Measurements from ENCODE around the gene DDX24.

GRCh38 chr14:94003397-94003796, 77.6 kb downstream of the DDX24 start:
- TF ChIP-seq EZH2 (IDR thresholded peaks at IDR 0.05; ENCODE audit: borderline replicate concordance, low read depth, low read length, poor library complexity, severe bottlenecking) (no peak), CTCF (conservative IDR thresholded peaks at IDR 0.05; ENCODE audit: low read depth, low read length) (no peak)

Data from A673 (cell line).